T-cell (primary cell): ENCODE data around the gene HSD17B14. TPM values are rescaled to one million over a fixed set of nuclear protein-coding genes. Genes with fewer than 3 reads are reported as not detected.
"Not testable (repeated sequence)": the region's sequence is repeated elsewhere in the genome, so short reads cannot be mapped to it uniquely, and the experiment has no call there.

Experiments
- ATAC-seq, 4 experiments: fragments of 200-7000 bp in 3 of 4; fragments of 150-1000 bp in 1 of 4; cut with Tn5 transposase; replicated peaks in 1 of 4; 1 replicate in 3 of 4; 2 replicates in 1 of 4; pipeline ENCODE4 v1.10.0; 2021; ENCODE audit warnings: moderate library complexity in 3 of 4, mild to moderate bottlenecking in 2 of 4, moderate number of reproducible peaks in 1 of 4
- CTCF ChIA-PET, 2 donors: fragments of 300-600 bp; sonication (Branson Sonifier 250); formaldehyde crosslinking; loops; one replicate each; lab custom pipeline; 2022; ENCODE audit warnings: antibody characterized with exemption in 2 of 2; lab: Charles Lee
- POLR2A ChIA-PET, 2 donors: fragments of 300-600 bp; sonication (Branson Sonifier 250); formaldehyde crosslinking; loops; one replicate each; lab custom pipeline; 2022; ENCODE audit warnings: antibody characterized with exemption in 2 of 2; lab: Charles Lee
- DNase-seq, 35 experiments: peaks; one replicate each; pipeline versions ENCODE4 v3.0.0 to v3.0.0-alpha.2; 2013 to 2023
- H3K27ac ChIP-seq: one replicate; pipeline ENCODE4 v1.5.1; 2013; ENCODE audit warnings: low read length
- H3K27me3 ChIP-seq, 2 experiments: replicated peaks in 1 of 2; 1 replicate in 1 of 2; 2 replicates in 1 of 2; pipeline versions ENCODE4 v1.6.1 to v1.7.0; 2013; ENCODE audit warnings: low read length in 1 of 2, mixed read lengths in 1 of 2; ENCODE audit not compliant: control insufficient read depth in 2 of 2, insufficient read depth in 2 of 2; ENCODE audit errors: extremely low read depth in 1 of 2
- H3K36me3 ChIP-seq, 2 donors: 1 replicate in 1 of 2; 2 replicates in 1 of 2; pipeline versions ENCODE4 v1.6.1 to v1.7.0; 2013; ENCODE audit warnings: low read length in 1 of 2; ENCODE audit not compliant: control insufficient read depth in 2 of 2, insufficient read depth in 1 of 2; ENCODE audit errors: extremely low read depth in 1 of 2
- H3K4me1 ChIP-seq, 2 experiments: 1 replicate in 1 of 2; 2 replicates in 1 of 2; pipeline versions ENCODE4 v1.6.1 to v1.7.0; 2013; ENCODE audit warnings: low read length in 2 of 2, mixed read lengths in 1 of 2; ENCODE audit not compliant: insufficient read depth in 2 of 2, control insufficient read depth in 1 of 2; ENCODE audit errors: extremely low read depth in 1 of 2
- H3K4me3 ChIP-seq, 2 donors: 1 replicate in 1 of 2; 2 replicates in 1 of 2; pipeline versions ENCODE4 v1.5.1 to v1.7.0; 2013; ENCODE audit warnings: mild to moderate bottlenecking in 2 of 2, low read length in 1 of 2, moderate library complexity in 1 of 2; ENCODE audit not compliant: control insufficient read depth in 1 of 2; ENCODE audit errors: extremely low read depth in 1 of 2
- H3K9me3 ChIP-seq: 2 replicates; pipeline ENCODE4 v1.7.0; 2013
- H3K27ac Mint-ChIP-seq, 2 donors: one replicate each; pipeline ENCODE4 v1.8.0; 2020 to 2021; ENCODE audit warnings: mild to moderate bottlenecking in 2 of 2, mixed read lengths in 2 of 2
- H3K27me3 Mint-ChIP-seq, 2 donors: one replicate each; pipeline ENCODE4 v1.8.0; 2021 to 2022; ENCODE audit warnings: mixed read lengths in 2 of 2
- H3K36me3 Mint-ChIP-seq: one replicate; pipeline ENCODE4 v1.8.0; 2021; ENCODE audit warnings: mixed read lengths
- H3K4me1 Mint-ChIP-seq, 3 donors: one replicate each; pipeline ENCODE4 v1.8.0; 2020 to 2022; ENCODE audit warnings: mixed read lengths in 3 of 3, mild to moderate bottlenecking in 1 of 3
- H3K4me3 Mint-ChIP-seq, 3 donors: one replicate each; pipeline ENCODE4 v1.8.0; 2020 to 2022; ENCODE audit warnings: mild to moderate bottlenecking in 3 of 3, mixed read lengths in 3 of 3, moderate library complexity in 3 of 3
- H3K9me3 Mint-ChIP-seq, 3 donors: one replicate each; pipeline ENCODE4 v1.8.0; 2020 to 2022; ENCODE audit warnings: mixed read lengths in 3 of 3
- WGBS: methylation state at CpG from one replicate; pipeline ENCODE4 v1.1.5; 2013; ENCODE audit warnings: missing lambda C conversion rate; ENCODE audit not compliant: insufficient coverage; 5-methylcytosine and 5-hydroxymethylcytosine counted together
- total RNA-seq, 35 experiments: library from RNA in 6 of 35; stranded (reverse) in 6 of 35; fragments of 120-200 nt in 1 of 35; gene quantifications; one replicate each; pipeline versions ENCODE4 v1.2.1 to v1.2.4 and lab custom pipeline; 2013 to 2026

HSD17B14 gene
- total RNA-seq, 5 donors from 2014 or later (not counting 1 experiment from before 2014, with no cell fraction given), result 0.58 to 2.1 (median 1.1) TPM; not detected in 1

GRCh38 chr19:48858984-48859710 lies 22.9 kb upstream of the HSD17B14 start:
- ChIA-PET CTCF (interaction anchor here in 1 of 2 donors (0.7 kb wide), 1 partner anchor 856 kb away, joined by 4 read pairs; no protein-coding TSS in a partner anchor), POLR2A (no interaction called here)
- Mint-ChIP-seq H3K27me3 (no peaks in the 10 kb centered on the region), H3K9me3 (no peaks in the 10 kb centered on the region), H3K4me3 (peak overlapping the region; percentile 81 to 87 (median 83)), H3K4me1 (peaks cover 3 to 6% (median 6%) of the 10 kb centered on the region in 3 donors), H3K27ac (peak overlapping the region in 1 of 2 donors; percentile 62), H3K36me3 (no peaks in the 10 kb centered on the region)
- H3K9me3 ChIP-seq, result no peaks in the 10 kb centered on the region
- no peak overlapping the region for H3K27ac ChIP-seq
- no peaks in the 10 kb centered on the region for H3K36me3 ChIP-seq
- H3K27me3 ChIP-seq, result no peaks in the 10 kb centered on the region
- WGBS, result 52% methylated on average over 10 of the region's 34 CpGs
- ATAC-seq (peak; percentile 82 to 92 (median 89)), DNase-seq (peak; percentile 49 to 86 (median 74))
- H3K4me1 ChIP-seq, result peaks cover 2 to 14% of the 10 kb centered on the region in 2 experiments
- peak overlapping the region; percentile 46 to 54 for H3K4me3 ChIP-seq

GRCh38 chr19:48856921-48857320 lies 20.6 kb upstream of the HSD17B14 start:
- H3K27ac Mint-ChIP-seq, result no peak overlapping the region
- no peaks in the 10 kb centered on the region for H3K27me3 ChIP-seq
- WGBS, result 90% methylated on average over 2 of the region's 6 CpGs
- no peak for DNase-seq
- H3K4me3 ChIP-seq, result no peak overlapping the region
- ChIA-PET CTCF (interaction anchor here in 1 of 2 donors (0.7 to 0.8 kb wide), 2 partner anchors 15 to 210 kb away, joined by 5 read pairs; no protein-coding TSS in a partner anchor), POLR2A (no interaction called here)
- H3K4me3 Mint-ChIP-seq, result no peak overlapping the region
- H3K27ac ChIP-seq, result no peak overlapping the region
- H3K9me3 ChIP-seq, result no peaks in the 10 kb centered on the region
- H3K4me1 Mint-ChIP-seq, result peaks cover 3 to 6% (median 6%) of the 10 kb centered on the region in 3 donors
- H3K36me3 Mint-ChIP-seq, result no peaks in the 10 kb centered on the region
- no peaks in the 10 kb centered on the region for H3K36me3 ChIP-seq
- no peak for ATAC-seq
- no peaks in the 10 kb centered on the region for H3K9me3 Mint-ChIP-seq
- H3K4me1 ChIP-seq, result peaks cover 2 to 14% of the 10 kb centered on the region in 2 experiments
- no peaks in the 10 kb centered on the region for H3K27me3 Mint-ChIP-seq

GRCh38 chr19:48854103-48854502 lies 17.8 kb upstream of the HSD17B14 start:
- H3K27me3 Mint-ChIP-seq, result no peaks in the 10 kb centered on the region
- H3K27ac Mint-ChIP-seq, result no peak overlapping the region
- ChIA-PET POLR2A (no interaction called here), CTCF (interaction anchor here in 1 of 2 donors (0.7 kb wide), 1 partner anchor 128 kb away, joined by 7 read pairs; no protein-coding TSS in a partner anchor)
- peaks cover 2 to 7% of the 10 kb centered on the region in 2 experiments for H3K4me1 ChIP-seq
- H3K4me3 Mint-ChIP-seq, result no peak overlapping the region
- H3K36me3 Mint-ChIP-seq, result no peaks in the 10 kb centered on the region
- no peak for DNase-seq
- 100% methylated on average over 1 of the region's 7 CpGs for WGBS
- no peaks in the 10 kb centered on the region for H3K9me3 ChIP-seq
- peaks cover 1 to 4% (median 3%) of the 10 kb centered on the region in 3 donors for H3K4me1 Mint-ChIP-seq
- no peak overlapping the region for H3K4me3 ChIP-seq
- no peak for ATAC-seq
- no peak overlapping the region for H3K27ac ChIP-seq
- no peaks in the 10 kb centered on the region for H3K9me3 Mint-ChIP-seq
- no peaks in the 10 kb centered on the region for H3K36me3 ChIP-seq
- H3K27me3 ChIP-seq, result no peaks in the 10 kb centered on the region

- no peak for ATAC-seq
- POLR2A ChIA-PET, result no interaction called here
Measured at GRCh38 chr19:48853483-48853882, 17.2 kb upstream of the HSD17B14 start.

GRCh38 chr19:48852292-48852691 lies 16.0 kb upstream of the HSD17B14 start:
- Mint-ChIP-seq H3K27me3 (no peaks in the 10 kb centered on the region), H3K4me3 (no peak overlapping the region), H3K9me3 (no peaks in the 10 kb centered on the region), H3K36me3 (no peaks in the 10 kb centered on the region), H3K4me1 (no peaks in the 10 kb centered on the region), H3K27ac (no peak overlapping the region)
- ATAC-seq (no peak), DNase-seq (no peak)
- Histone ChIP-seq H3K9me3 (no peaks in the 10 kb centered on the region), H3K27ac (no peak overlapping the region), H3K4me3 (no peak overlapping the region), H3K4me1 (no peaks in the 10 kb centered on the region), H3K27me3 (no peaks in the 10 kb centered on the region), H3K36me3 (no peaks in the 10 kb centered on the region)
- ChIA-PET POLR2A (interaction anchor here in 1 of 2 donors (0.6 kb wide), 1 partner anchor 124 kb away, joined by 9 read pairs; no protein-coding TSS in a partner anchor), CTCF (no interaction called here)
- WGBS, result 100% methylated on average over 1 of the region's 4 CpGs

More at GRCh38 chr19:48853483-48853882, 17.2 kb upstream of the HSD17B14 start:
- no peak for DNase-seq
- peaks cover 0 to under 1% of the 10 kb centered on the region in 2 experiments for H3K4me1 ChIP-seq
- Mint-ChIP-seq H3K9me3 (no peaks in the 10 kb centered on the region), H3K27ac (no peak overlapping the region), H3K27me3 (no peaks in the 10 kb centered on the region), H3K4me1 (peaks cover 0 to under 1% (median 0%) of the 10 kb centered on the region in 3 donors), H3K4me3 (no peak overlapping the region), H3K36me3 (no peaks in the 10 kb centered on the region)
- 87% methylated on average over 8 of the region's 8 CpGs for WGBS
- H3K27me3 ChIP-seq, result no peaks in the 10 kb centered on the region
- CTCF ChIA-PET, result no interaction called here
- no peaks in the 10 kb centered on the region for H3K9me3 ChIP-seq
- no peak overlapping the region for H3K27ac ChIP-seq
- no peak overlapping the region for H3K4me3 ChIP-seq
- H3K36me3 ChIP-seq, result no peaks in the 10 kb centered on the region

GRCh38 chr19:48846659-48847058 lies 10.4 kb upstream of the HSD17B14 start:
- H3K27me3 Mint-ChIP-seq, H3K4me1 ChIP-seq, H3K4me1 Mint-ChIP-seq, H3K36me3 ChIP-seq, H3K27ac Mint-ChIP-seq, H3K36me3 Mint-ChIP-seq, ATAC-seq, H3K4me3 ChIP-seq, DNase-seq, CTCF ChIA-PET, H3K4me3 Mint-ChIP-seq, H3K27ac ChIP-seq, H3K9me3 ChIP-seq, H3K27me3 ChIP-seq, H3K9me3 Mint-ChIP-seq, POLR2A ChIA-PET: not testable (repeated sequence)
- WGBS, result 77% methylated on average over 2 of the region's 3 CpGs
